Upper lobe of right lung (tissue), 1 donor: ENCODE data around the gene S100B. TPM values are rescaled to one million over a fixed set of nuclear protein-coding genes. Genes with fewer than 3 reads are reported as not detected.

ENCODE experiments used
- ATAC-seq: fragments of 200-7000 bp; cut with Tn5 transposase; one replicate; pipeline ENCODE4 v1.9.1; 2020; ENCODE audit warnings: mild to moderate bottlenecking, moderate library complexity
- DNase-seq: peaks from one replicate; pipeline ENCODE4 v3.0.0-alpha.2; 2020
- H3K27ac ChIP-seq: fragments of 200-600 bp; one replicate; pipeline ENCODE4 v1.8.0; 2022
- H3K27me3 ChIP-seq: fragments of 200-600 bp; one replicate; pipeline ENCODE4 v1.8.0; 2022; ENCODE audit warnings: mild to moderate bottlenecking
- H3K36me3 ChIP-seq: fragments of 200-600 bp; one replicate; pipeline ENCODE4 v1.8.0; 2022
- H3K4me1 ChIP-seq: fragments of 200-600 bp; one replicate; pipeline ENCODE4 v1.8.0; 2022
- H3K4me3 ChIP-seq: fragments of 200-600 bp; one replicate; pipeline ENCODE4 v1.8.0; 2022; ENCODE audit warnings: mild to moderate bottlenecking
- H3K9me3 ChIP-seq: fragments of 200-600 bp; one replicate; pipeline ENCODE4 v1.8.0; 2022
- CTCF ChIP-seq: fragments of 200-600 bp; IDR thresholded peaks from one replicate; pipeline ENCODE4 v1.8.0; 2022; ENCODE audit warnings: antibody characterized with exemption
- intact Hi-C: fragments of 100-400 bp; cut with DNase I; formaldehyde crosslinking; loops from one replicate; pipeline ENCODE4 v1.11.0; 2022
- total RNA-seq: library from RNA; stranded (reverse); fragmentation: NEBNext Ultra II Directional; extraction: Animal tissue kit (Norgen Biotek cat#: 25700); gene quantifications from one replicate; pipeline ENCODE4 v1.2.1, GENCODE V29; 2021
- donor health status: DM: no; HTN: yes; CAD: no; lungs with severe emphysema.

S100B gene
- total RNA-seq, 1 donor from 2014 or later: 4.5 TPM

- Histone ChIP-seq H3K9me3 (no peaks in the 10 kb centered on the region), H3K27ac (no peak overlapping the region), H3K4me1 (peaks cover 5% of the 10 kb centered on the region), H3K4me3 (no peak overlapping the region), H3K27me3 (no peaks in the 10 kb centered on the region), H3K36me3 (no peaks in the 10 kb centered on the region)
- ATAC-seq (no peak), DNase-seq (no peak)
- TF ChIP-seq CTCF: no peak
- intact Hi-C loops: no loop called here
Measured at GRCh38 chr21:46598581-46599572, 6.0 kb downstream of the S100B start.

- no peaks in the 10 kb centered on the region for H3K27me3 ChIP-seq
- intact Hi-C loops: no loop called here
- ATAC-seq (no peak), DNase-seq (no peak)
- H3K4me1 ChIP-seq: peaks cover 5% of the 10 kb centered on the region
- H3K36me3 ChIP-seq: no peaks in the 10 kb centered on the region
- H3K9me3 ChIP-seq: no peaks in the 10 kb centered on the region
- no peak overlapping the region for H3K4me3 ChIP-seq
- no peak for TF ChIP-seq CTCF
- H3K27ac ChIP-seq: no peak overlapping the region
Measured at GRCh38 chr21:46597896-46598343, 7.0 kb downstream of the S100B start.

- peaks cover 5% of the 10 kb centered on the region for H3K4me1 ChIP-seq
- H3K4me3 ChIP-seq: no peak overlapping the region
- intact Hi-C loops: no loop called here
- no peaks in the 10 kb centered on the region for H3K27me3 ChIP-seq
- TF ChIP-seq CTCF: no peak
- no peaks in the 10 kb centered on the region for H3K9me3 ChIP-seq
- DNase-seq: no peak
- H3K36me3 ChIP-seq: no peaks in the 10 kb centered on the region
- ATAC-seq: no peak
- H3K27ac ChIP-seq: no peak overlapping the region
Measured at GRCh38 chr21:46597031-46597430, 7.9 kb downstream of the S100B start.

GRCh38 chr21:46596201-46596600 lies 8.7 kb downstream of the S100B start:
- TF ChIP-seq CTCF: no peak
- no peak for DNase-seq
- Histone ChIP-seq H3K9me3 (no peaks in the 10 kb centered on the region), H3K4me1 (peaks cover 5% of the 10 kb centered on the region), H3K4me3 (no peak overlapping the region), H3K27ac (no peak overlapping the region), H3K36me3 (no peaks in the 10 kb centered on the region), H3K27me3 (no peaks in the 10 kb centered on the region)
- intact Hi-C loops: no loop called here
- no peak for ATAC-seq

GRCh38 chr21:46594276-46594675 lies 10.6 kb downstream of the S100B start:
- Histone ChIP-seq H3K27me3 (no peaks in the 10 kb centered on the region), H3K4me1 (peaks cover 5% of the 10 kb centered on the region), H3K36me3 (no peaks in the 10 kb centered on the region), H3K27ac (no peak overlapping the region), H3K9me3 (no peaks in the 10 kb centered on the region), H3K4me3 (no peak overlapping the region)
- intact Hi-C loops: no loop called here
- ATAC-seq: no peak
- no peak for TF ChIP-seq CTCF
- no peak for DNase-seq
